GM18907 (cell line): ENCODE data around the gene POLR2E.

Experiments used
- ATAC-seq: cut with Tn5 transposase; IDR thresholded peaks from one replicate; pipeline ENCODE4 v1.9.1; 2021; ENCODE audit warnings: mild to moderate bottlenecking, moderate library complexity; ENCODE audit not compliant: unreplicated experiment

POLR2E gene

DNA sequence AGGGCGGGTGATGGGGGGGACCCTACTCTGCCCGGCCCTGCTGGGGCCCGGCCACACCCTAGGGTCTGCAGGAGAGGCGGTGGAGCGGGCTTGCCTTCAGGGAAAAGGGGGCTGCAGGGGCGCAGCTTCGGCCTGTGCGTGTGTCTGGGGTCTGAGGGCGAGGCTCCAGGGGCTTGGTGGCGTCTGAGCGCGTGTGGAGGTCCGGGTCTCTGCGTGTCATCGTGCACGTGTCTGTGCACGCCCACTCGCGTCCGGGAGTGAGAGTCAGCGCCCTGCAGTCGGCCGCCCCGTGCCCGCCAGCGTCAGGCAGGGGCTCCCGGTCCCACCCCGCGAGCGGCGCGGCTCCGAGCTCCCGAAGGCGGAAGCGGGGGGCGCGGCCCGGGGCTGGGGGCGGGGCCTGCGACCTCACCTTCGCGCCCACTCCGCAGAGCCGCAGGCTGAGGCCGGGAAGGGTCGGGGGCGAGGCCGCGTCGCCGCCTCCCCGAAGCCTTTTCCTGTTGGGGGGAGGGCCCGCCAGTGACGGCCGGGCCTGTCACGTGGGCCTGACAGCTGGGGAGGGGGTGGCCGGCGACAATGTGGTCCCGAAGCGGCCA lies 28.3 kb downstream of the POLR2E start, which contains the start of gene ARHGAP45:
ARHGAP45 (plus strand) TSS at position 420 of the 593 bp plus-strand sequence. CDS start 239 bp downstream, outside the sequence.
- peak; percentile 39 for ATAC-seq

- ATAC-seq, result no peak
Observed at GRCh38 chr19:1066251-1066747, 28.9 kb downstream of the POLR2E start.

- ATAC-seq, result no peak
Observed at GRCh38 chr19:1065606-1066109, 29.5 kb downstream of the POLR2E start.

DNA sequence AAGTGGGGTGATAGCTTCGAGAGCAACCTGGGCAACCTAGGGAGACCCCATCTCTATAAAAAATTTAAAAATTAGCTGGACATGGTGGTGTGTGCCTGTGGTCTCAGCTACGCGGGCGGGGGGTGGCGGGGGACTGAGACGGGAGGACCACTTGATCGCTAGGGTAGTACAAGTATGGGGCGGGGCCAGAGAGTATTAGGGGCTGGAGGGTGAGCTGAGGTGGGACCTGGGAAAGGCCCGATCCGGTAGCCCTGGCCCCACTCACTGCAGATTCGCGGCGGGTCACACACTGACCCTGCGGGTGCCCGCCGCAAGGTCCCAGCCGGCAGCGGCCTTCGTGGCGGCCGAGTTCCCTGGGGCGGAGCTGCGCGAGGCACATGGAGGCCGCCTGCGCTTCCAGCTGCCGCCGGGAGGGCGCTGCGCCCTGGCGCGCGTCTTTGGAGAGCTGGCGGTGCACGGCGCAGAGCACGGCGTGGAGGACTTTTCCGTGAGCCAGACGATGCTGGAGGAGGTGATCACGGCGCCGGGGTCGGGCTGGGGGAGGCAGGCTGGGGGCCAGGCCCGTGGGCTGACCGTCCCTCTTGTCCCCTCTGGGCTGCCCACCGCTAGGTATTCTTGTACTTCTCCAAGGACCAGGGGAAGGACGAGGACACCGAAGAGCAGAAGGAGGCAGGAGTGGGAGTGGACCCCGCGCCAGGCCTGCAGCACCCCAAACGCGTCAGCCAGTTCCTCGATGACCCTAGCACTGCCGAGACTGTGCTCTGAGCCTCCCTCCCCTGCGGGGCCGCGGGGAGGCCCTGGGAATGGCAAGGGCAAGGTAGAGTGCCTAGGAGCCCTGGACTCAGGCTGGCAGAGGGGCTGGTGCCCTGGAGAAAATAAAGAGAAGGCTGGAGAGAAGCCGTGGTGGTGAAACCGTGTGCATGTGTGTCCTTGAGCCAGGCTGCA lies 30.2 kb downstream of the POLR2E start:
- no peak for ATAC-seq

DNA sequence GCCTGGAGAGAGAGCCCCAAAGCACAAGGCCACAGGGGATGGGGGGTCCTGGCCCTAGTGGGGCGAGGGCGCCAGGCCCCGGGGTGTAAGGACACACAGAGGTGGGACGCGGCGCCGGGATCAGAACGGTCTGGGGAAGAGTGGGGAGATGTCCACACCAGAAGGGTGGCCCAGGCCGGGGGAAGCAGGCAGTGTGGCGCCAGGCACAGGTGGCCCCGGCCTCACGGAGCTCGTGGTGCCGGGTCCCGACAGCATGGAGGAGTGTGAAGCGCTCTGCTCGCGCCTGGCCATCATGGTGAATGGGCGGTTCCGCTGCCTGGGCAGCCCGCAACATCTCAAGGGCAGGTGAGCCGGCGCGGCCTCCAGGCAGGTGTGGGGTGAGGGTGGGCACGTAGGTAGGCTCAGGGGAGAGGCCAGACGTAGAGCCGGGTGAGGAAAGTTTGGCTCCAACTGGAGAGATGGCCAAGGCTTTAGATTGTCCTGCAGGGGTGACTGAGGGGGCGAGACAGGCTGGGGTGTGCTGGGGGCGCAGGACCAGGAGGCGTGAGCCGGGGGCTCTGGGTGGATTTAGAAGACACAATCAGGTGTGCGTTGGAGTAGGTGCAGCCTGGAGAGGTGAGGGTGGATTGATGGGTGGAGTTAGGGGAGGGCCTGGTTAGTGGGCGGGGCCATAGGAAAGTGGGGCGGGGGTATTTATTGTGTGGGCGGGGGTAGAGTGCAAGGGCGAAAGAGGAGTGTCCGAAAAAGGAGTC lies 31.1 kb downstream of the POLR2E start:
- ATAC-seq, result no peak

- no peak for ATAC-seq
Observed at GRCh38 chr19:1063030-1063908, 31.9 kb downstream of the POLR2E start.

GRCh38 chr19:1062387-1063029 lies 32.7 kb downstream of the POLR2E start:
- no peak for ATAC-seq

DNA sequence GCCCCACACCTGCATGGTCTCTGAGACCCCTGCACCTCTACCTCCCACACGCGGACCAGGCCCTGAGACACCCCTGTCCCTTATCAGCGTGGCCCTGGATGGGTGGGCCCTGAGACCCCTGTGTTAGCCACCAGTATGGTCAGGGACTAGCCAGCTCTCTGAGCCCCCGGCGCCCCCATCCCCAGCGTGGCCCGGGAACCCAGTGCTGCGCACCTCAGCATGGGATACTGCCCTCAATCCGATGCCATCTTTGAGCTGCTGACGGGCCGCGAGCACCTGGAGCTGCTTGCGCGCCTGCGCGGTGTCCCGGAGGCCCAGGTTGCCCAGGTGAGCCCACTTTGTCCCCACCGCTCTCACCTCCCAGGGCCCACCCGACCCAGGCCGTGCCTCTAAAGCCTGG lies 33.2 kb downstream of the POLR2E start:
- no peak for ATAC-seq

- ATAC-seq, result no peak
Observed at GRCh38 chr19:1060689-1061088, 34.5 kb downstream of the POLR2E start.

- ATAC-seq, result no peak
Observed at GRCh38 chr19:1058112-1058511, 37.1 kb downstream of the POLR2E start.

DNA sequence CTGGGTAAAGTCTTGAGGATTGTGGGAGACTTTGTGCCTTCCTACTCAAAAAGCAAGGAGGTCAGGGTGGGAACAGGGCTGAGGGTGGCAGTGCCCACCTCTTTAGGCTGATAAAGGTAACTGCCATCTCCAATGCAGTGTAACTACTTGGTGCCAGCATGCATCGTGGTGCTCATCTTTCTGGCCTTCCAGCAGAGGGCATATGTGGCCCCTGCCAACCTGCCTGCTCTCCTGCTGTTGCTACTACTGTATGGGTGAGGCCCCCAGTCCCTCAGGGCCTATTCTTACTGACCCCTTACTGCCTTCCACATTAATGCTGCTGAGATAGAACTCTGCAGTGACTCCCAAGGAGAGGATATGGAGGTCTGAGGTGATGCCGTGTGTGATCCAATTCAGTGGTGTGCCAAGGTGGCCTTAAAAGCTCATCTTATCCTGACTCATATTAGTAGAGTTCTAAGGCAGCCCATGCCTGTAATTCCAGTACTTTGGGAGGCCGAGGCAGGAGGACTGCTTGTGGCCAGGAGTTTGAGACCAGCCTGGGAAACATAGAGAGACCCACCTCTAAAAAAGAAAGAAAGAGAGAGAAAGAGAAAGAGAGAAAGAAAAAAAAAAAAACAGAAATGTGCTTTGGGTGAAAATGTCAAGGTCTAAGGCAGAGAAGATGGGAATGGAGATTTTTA lies 37.9 kb downstream of the POLR2E start:
- no peak for ATAC-seq

DNA sequence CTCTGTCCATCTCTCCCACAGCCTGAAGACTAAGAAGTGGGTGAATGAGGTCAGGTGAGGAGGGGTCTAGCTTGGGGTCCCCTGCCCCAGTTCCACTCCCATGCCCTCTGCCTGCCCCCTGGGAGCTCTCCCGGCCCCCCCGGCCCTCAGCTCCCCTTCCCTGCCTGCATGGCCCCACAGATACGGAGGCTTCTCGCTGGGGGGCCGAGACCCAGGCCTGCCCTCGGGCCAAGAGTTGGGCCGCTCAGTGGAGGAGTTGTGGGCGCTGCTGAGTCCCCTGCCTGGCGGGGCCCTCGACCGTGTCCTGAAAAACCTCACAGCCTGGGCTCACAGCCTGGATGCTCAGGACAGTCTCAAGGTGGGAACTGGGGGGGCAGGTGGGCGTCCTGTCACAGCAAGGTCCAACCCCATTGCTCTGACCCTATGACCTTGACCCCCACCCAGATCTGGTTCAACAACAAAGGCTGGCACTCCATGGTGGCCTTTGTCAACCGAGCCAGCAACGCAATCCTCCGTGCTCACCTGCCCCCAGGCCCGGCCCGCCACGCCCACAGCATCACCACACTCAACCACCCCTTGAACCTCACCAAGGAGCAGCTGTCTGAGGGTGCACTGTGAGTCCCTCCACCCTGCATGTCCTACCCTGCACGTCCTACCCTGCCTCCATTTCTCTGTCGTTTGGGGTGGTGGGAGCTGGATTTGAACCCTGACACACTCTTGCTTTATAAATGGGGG lies 39.1 kb downstream of the POLR2E start:
- ATAC-seq, result no peak

GRCh38 chr19:1055028-1055425 lies 40.1 kb downstream of the POLR2E start:
- no peak for ATAC-seq

DNA sequence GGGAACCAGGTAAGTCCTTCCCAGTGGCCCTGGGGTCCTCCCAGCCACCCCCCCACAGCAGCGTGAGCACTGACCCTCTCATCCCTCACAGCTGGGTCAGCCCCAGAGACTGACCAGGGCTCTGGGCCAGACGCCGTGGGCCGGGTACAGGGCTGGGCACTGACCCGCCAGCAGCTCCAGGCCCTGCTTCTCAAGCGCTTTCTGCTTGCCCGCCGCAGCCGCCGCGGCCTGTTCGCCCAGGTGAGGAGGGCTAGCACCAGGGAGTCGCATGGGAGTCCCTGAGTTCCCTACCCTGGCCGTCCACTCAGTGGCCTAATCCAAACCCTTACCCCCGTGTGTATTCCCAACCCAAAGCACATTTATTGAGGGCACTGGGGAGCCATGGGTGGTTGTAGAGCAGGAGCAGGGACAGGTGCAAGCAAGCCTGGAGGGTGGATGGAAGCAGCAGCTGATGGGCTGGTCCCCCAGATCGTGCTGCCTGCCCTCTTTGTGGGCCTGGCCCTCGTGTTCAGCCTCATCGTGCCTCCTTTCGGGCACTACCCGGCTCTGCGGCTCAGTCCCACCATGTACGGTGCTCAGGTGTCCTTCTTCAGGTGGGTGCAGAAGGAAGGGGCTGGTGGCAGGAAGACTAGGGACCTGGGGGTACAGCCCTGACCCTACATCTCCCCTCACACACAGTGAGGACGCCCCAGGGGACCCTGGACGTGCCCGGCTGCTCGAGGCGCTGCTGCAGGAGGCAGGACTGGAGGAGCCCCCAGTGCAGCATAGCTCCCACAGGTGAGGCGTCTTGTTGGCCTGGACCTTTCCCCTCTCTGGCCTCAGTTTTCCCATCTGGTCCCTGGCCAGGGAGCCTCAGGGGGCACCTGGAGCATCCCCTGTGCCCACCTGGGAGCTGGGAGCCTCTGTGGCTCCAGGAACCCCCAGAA lies 40.8 kb downstream of the POLR2E start:
- no peak for ATAC-seq

GRCh38 chr19:1053176-1054101 lies 41.7 kb downstream of the POLR2E start:
- no peak for ATAC-seq

DNA sequence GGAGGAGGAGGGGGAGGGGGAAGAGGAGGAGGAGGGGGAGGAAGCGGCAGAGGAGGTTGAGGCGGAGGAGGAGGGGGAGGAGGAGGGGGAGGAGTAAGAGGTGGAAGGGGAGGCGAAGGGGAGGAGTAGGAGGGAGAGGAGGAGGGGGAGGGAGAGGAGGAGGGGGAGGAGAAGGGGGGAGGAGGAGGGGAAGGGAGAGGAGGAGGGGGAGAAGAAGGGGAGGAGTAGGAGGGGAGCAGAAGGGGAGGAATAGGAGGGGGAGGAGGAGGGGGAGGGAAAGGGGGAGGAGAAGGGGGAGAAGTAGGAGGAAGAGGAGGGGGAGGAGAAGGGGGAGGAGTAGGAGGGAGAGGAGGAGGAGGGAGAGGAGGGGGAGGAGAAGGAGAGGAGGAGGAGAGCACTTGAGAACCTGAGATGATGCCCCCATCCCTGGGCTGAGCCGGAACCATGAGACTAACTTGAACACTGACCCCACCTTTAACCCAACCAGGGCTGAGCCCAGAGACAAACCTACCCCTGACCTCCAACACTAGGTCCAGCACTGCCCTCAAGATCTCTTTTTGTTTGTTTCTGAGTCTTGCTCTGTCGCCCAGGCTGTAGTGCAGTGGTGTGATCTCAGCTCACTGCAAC lies 42.7 kb downstream of the POLR2E start:
- ATAC-seq, result no peak
